ENCODE measurements around the gene FAM229B.

The FAM229B gene

DNA sequence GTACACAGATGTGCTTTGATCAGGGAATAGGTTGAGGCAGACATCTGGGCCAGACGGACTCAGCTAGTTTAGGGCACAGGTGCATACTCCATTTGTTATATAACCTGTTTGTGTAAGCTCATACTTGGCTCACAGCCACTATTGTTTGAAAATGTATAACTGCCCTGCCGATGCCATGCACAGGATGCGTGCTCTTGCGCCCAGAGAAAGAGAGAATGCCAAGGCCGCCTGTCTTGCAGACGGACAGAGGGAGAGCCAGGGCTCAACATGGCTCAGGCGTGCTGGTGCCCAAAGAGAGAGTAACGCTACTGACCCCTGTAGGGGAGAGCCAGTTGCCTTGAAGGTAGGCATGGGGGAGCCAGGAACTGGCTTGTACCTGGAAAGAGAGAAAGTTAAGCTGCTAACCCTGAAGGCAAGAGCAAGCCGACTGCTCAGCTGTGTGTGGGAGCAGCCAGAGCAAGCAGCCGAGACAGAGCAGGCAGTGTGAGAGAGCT is 57.7 kb downstream of the FAM229B start:
- DNase-seq, result peak; percentile 36

DNA sequence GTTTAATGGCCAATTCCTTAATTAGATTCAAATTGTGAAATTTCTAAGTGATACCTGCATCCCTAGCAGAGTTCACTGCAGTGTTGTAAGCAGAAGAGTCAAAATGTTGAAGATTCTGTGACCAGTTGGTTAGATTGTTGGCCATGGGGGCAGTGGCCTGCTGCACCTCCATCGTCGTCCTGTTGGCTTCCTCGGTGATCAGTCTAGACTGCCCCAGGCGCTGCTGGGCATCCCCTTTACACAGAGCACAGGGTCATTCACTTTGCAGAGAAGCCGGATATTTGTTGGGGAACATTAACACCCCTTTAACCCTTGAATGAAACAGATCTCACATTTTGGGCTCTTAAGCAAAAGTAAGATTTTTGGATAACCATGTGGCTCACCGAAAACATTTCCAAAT is 60.7 kb downstream of the FAM229B start:
- DNase-seq, result no peak

DNA sequence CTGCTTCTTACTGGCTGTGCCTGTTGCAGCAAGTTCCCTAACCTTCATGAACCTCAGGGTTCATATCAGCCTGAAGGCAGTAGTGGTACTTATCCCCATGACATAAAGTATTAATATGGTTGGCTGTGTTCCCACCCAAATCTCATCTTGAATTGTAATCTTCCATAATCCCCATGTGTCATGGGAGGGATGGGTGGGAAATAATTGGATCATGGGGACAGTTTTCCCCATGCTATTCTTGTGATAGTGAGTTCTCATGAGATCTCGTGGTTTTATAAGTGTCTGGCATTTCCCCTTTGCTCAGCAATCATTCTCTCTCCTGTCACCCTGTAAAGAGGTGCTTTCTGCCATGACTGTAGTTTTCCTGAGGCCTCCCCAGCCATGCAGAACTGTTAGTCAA is 61.8 kb downstream of the FAM229B start:
- DNase-seq, result no peak

DNA sequence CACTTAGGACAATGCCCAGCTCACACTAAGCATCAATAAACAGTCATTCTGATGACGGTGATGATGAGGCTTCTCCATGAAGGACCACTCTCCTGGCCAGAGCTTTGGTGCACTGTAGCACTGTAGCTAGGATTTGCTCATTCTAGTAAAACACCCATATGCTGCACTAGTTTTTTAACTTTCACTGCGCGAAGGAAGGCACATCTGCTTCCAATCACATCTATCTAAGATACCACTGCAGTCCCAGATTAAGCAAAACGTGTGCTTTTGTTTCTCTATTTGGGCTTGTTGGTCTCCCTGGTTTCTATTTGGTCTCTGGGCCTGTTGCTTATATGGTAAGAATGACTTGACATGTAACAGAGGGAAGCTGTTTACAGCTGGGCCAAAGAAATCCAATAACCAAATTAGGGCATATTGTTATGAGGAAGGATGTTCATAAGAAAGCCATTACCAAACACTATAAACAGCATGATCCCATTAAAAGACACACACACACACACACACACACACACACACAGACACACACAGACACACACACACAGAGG is 62.4 kb downstream of the FAM229B start:
- DNase-seq, result no peak

DNA sequence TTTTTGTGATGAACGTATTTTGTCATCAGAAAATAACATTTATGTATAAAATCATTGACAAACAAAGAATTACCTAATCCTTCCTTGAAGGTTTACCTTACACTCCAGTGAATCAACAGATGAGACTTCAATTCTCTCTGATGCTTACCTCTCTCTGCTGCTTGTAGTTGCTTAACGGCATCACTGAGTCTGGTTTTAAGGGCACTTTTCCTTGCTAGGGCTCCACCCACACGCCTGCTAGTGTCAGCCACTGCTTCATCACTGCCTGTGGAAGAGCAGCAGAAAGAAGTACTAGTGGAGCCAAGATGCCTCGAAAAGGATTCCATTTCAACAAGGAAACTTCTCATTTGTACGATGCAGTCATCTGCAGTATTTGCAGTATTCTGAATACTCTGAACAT is 63.0 kb downstream of the FAM229B start:
- no peak for DNase-seq
